Activated naive CD8-positive, alpha-beta T cell treated with anti-CD3 and anti-CD28 coated beads, Interleukin-2, amount 10 ng/mL, durations not matched to agents 7 days and 5 days (primary cell): ENCODE measurements around the gene NRG2. TPM values are rescaled to one million over a fixed set of nuclear protein-coding genes. Genes with fewer than 3 reads are reported as not detected.

Experiments
- ATAC-seq: fragments of 150-1000 bp; cut with Tn5 transposase; one replicate; pipeline ENCODE4 v1.10.0; 2021; ENCODE audit warnings: low read depth, moderate library complexity
- POLR2A ChIA-PET: fragments of 350-600 bp; sonication (Branson Sonifier 250); formaldehyde crosslinking; loops from one replicate; lab custom pipeline; 2021; ENCODE audit warnings: antibody characterized with exemption; lab: Charles Lee
- DNase-seq: peaks from one replicate; pipeline ENCODE4 v3.0.0; 2021
- H3K27ac Mint-ChIP-seq: one replicate; pipeline ENCODE4 v1.8.0; 2022; ENCODE audit warnings: mild to moderate bottlenecking, mixed read lengths
- H3K27me3 Mint-ChIP-seq: one replicate; pipeline ENCODE4 v1.8.0; 2022; ENCODE audit warnings: mild to moderate bottlenecking, moderate library complexity, mixed read lengths
- H3K36me3 Mint-ChIP-seq: one replicate; pipeline ENCODE4 v1.8.0; 2021; ENCODE audit warnings: mild to moderate bottlenecking, mixed read lengths
- H3K4me1 Mint-ChIP-seq: one replicate; pipeline ENCODE4 v1.8.0; 2021; ENCODE audit warnings: mixed read lengths
- H3K4me3 Mint-ChIP-seq: one replicate; pipeline ENCODE4 v1.8.0; 2022; ENCODE audit warnings: mild to moderate bottlenecking, moderate library complexity, mixed read lengths
- H3K9me3 Mint-ChIP-seq: one replicate; pipeline ENCODE4 v1.8.0; 2021; ENCODE audit warnings: mixed read lengths
- total RNA-seq, 2 experiments: library from RNA; stranded (reverse); gene quantifications; one replicate each; pipeline ENCODE4 v1.2.3, GENCODE V29; 2021

NRG2 gene
- total RNA-seq, 2 experiments from 2014 or later: 0.08 TPM; not detected in 1

GRCh38 chr5:139805545-139805944 is 237.6 kb downstream of the NRG2 start:
- Mint-ChIP-seq H3K4me1 (no peaks in the 10 kb centered on the region), H3K36me3 (no peaks in the 10 kb centered on the region), H3K27ac (no peak overlapping the region), H3K27me3 (peaks cover 12% of the 10 kb centered on the region), H3K4me3 (no peak overlapping the region), H3K9me3 (no peaks in the 10 kb centered on the region)
- ATAC-seq (no peak), DNase-seq (no peak)
- POLR2A ChIA-PET: no interaction called here

GRCh38 chr5:139804800-139805397 is 238.2 kb downstream of the NRG2 start:
- H3K4me3 Mint-ChIP-seq: no peak overlapping the region
- POLR2A ChIA-PET: no interaction called here
- ATAC-seq (no peak), DNase-seq (no peak)
- H3K4me1 Mint-ChIP-seq: no peaks in the 10 kb centered on the region
- H3K27ac Mint-ChIP-seq: no peak overlapping the region
- no peaks in the 10 kb centered on the region for H3K36me3 Mint-ChIP-seq
- peaks cover 12% of the 10 kb centered on the region for H3K27me3 Mint-ChIP-seq
- H3K9me3 Mint-ChIP-seq: no peaks in the 10 kb centered on the region

- Mint-ChIP-seq H3K27ac (no peak overlapping the region), H3K36me3 (no peaks in the 10 kb centered on the region), H3K9me3 (no peaks in the 10 kb centered on the region), H3K27me3 (peaks cover 17% of the 10 kb centered on the region), H3K4me1 (no peaks in the 10 kb centered on the region), H3K4me3 (no peak overlapping the region)
- ATAC-seq (no peak), DNase-seq (no peak)
- POLR2A ChIA-PET: no interaction called here
Measured at GRCh38 chr5:139803978-139804377, 239.1 kb downstream of the NRG2 start.

- H3K36me3 Mint-ChIP-seq: no peaks in the 10 kb centered on the region
- DNase-seq: no peak
- H3K27me3 Mint-ChIP-seq: peaks cover 49% of the 10 kb centered on the region
- no peak overlapping the region for H3K27ac Mint-ChIP-seq
- H3K4me3 Mint-ChIP-seq: no peak overlapping the region
- ATAC-seq: no peak
- POLR2A ChIA-PET: no interaction called here
- H3K9me3 Mint-ChIP-seq: no peaks in the 10 kb centered on the region
- H3K4me1 Mint-ChIP-seq: no peaks in the 10 kb centered on the region
Measured at GRCh38 chr5:139799359-139799758, 243.7 kb downstream of the NRG2 start.

GRCh38 chr5:139798883-139799282 is 244.2 kb downstream of the NRG2 start:
- H3K4me1 Mint-ChIP-seq: no peaks in the 10 kb centered on the region
- POLR2A ChIA-PET: no interaction called here
- no peaks in the 10 kb centered on the region for H3K9me3 Mint-ChIP-seq
- peaks cover 54% of the 10 kb centered on the region for H3K27me3 Mint-ChIP-seq
- no peaks in the 10 kb centered on the region for H3K36me3 Mint-ChIP-seq
- no peak for ATAC-seq
- DNase-seq: no peak
- H3K27ac Mint-ChIP-seq: no peak overlapping the region
- no peak overlapping the region for H3K4me3 Mint-ChIP-seq

- Mint-ChIP-seq H3K27ac (no peak overlapping the region), H3K4me1 (no peaks in the 10 kb centered on the region), H3K27me3 (peaks cover 62% of the 10 kb centered on the region), H3K9me3 (no peaks in the 10 kb centered on the region), H3K36me3 (no peaks in the 10 kb centered on the region), H3K4me3 (no peak overlapping the region)
- POLR2A ChIA-PET: no interaction called here
- ATAC-seq (no peak), DNase-seq (no peak)
Measured at GRCh38 chr5:139797856-139798510, 245.1 kb downstream of the NRG2 start.

- ATAC-seq (no peak), DNase-seq (no peak)
- no peaks in the 10 kb centered on the region for H3K36me3 Mint-ChIP-seq
- H3K27ac Mint-ChIP-seq: no peak overlapping the region
- no peaks in the 10 kb centered on the region for H3K4me1 Mint-ChIP-seq
- POLR2A ChIA-PET: no interaction called here
- no peaks in the 10 kb centered on the region for H3K9me3 Mint-ChIP-seq
- H3K27me3 Mint-ChIP-seq: peaks cover 66% of the 10 kb centered on the region
- H3K4me3 Mint-ChIP-seq: no peak overlapping the region
Measured at GRCh38 chr5:139797335-139797734, 245.8 kb downstream of the NRG2 start.

Other genes starting within 250 kb of the NRG2 start
- under 1 TPM; 0.08 to 0.09 TPM for gene PSD2, start 247.5 kb downstream of the NRG2 start, total RNA-seq
- 10 to 100 TPM; 19.8 TPM for gene PURA, start 70.8 kb upstream of the NRG2 start, total RNA-seq
- gene IGIP, start 82.6 kb upstream of the NRG2 start, total RNA-seq: 1 to 10 TPM; 6.9 to 7.3 TPM
- 10 to 100 TPM; 12.1 to 13.5 TPM for gene CYSTM1, start 131.9 kb upstream of the NRG2 start, total RNA-seq